ENCODE data around the gene MYEF2.

MYEF2 gene

DNA sequence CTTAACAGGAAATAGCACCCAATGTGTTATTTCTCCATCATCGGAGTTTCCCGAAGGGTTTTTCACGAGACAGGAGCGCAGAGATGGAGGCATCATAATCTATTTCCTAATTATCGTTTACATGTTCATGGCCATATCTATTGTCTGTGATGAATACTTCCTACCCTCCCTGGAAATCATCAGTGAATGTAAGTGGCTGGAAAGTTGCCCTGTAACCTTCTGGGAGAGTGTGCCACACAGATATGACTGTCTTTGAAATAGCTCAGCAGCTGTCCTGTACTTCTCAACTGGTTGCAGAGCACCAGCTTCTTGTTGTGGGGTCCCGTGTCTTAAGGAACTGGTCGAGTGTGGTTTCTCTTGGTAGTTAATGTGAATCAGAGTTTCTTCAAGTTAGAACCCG, 56.2 kb downstream of the MYEF2 start:
- Histone ChIP-seq H3K4me1 (ENCODE audit: insufficient read depth, low read length) (peaks cover 4% of the 10 kb centered on the region; the same call in 1 of the 2 replicates), H3K9me3 (ENCODE audit: control insufficient read depth, insufficient read depth, low read length) (no peaks in the 10 kb centered on the region), H3K36me3 (ENCODE audit: insufficient read depth, low read length) (no peaks in the 10 kb centered on the region), H3K9ac (ENCODE audit: low read depth, low read length) (no peak overlapping the region)

DNA sequence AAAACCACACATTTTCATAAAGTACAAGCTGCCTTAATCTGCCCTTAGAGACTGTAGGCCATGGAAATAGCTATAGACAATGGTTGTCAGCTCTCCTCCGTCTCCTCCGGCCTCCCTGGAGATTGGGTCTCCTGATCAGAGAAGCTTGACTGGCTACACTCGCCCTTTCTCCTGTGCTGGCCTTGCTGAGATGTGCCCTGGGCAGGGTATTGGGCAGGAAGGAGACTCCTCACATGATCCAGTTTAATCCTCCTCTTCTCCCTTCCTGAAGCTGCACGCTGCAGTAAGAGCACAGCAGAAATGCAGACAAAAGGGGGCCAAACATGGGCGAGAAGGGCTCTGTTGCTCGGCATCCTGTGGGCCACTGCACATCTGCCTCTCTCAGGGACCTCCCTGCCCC, 57.4 kb downstream of the MYEF2 start, which contains the start of gene SLC24A5:
TSS of gene SLC24A5 (plus strand) at position 246 of the 400 bp plus-strand sequence. CDS start at position 301, 55 bp downstream.
- Histone ChIP-seq H3K4me1 (ENCODE audit: insufficient read depth, low read length) (peaks cover 4% of the 10 kb centered on the region; the same call in 1 of the 2 replicates), H3K36me3 (ENCODE audit: insufficient read depth, low read length) (no peaks in the 10 kb centered on the region), H3K9me3 (ENCODE audit: control insufficient read depth, insufficient read depth, low read length) (no peaks in the 10 kb centered on the region), H3K9ac (ENCODE audit: low read depth, low read length) (no peak within 1 kb of the TSS)

DNA sequence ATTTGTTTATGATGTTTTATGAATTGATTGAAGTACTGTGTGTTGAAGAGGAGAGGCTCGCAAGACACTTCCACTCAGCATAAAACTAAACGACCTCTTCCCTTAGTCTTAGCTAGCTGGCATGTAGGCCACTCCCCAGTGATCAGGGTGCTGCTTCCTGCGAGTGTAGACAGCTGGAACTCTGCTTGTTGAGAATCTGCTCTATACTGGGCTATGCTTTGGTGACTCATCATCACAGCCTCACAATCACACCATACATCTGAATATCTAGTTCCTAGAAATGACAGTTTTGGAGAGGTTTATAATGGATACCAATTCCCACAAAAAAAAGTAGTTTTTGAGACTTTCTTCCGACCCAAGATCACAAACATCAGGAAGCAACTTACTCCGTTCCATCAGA, 58.8 kb downstream of the MYEF2 start:
- Histone ChIP-seq H3K4me1 (ENCODE audit: insufficient read depth, low read length) (peaks cover 4% of the 10 kb centered on the region; the same call in 1 of the 2 replicates), H3K9me3 (ENCODE audit: control insufficient read depth, insufficient read depth, low read length) (no peaks in the 10 kb centered on the region), H3K36me3 (ENCODE audit: insufficient read depth, low read length) (no peaks in the 10 kb centered on the region), H3K9ac (ENCODE audit: low read depth, low read length) (no peak overlapping the region)

DNA sequence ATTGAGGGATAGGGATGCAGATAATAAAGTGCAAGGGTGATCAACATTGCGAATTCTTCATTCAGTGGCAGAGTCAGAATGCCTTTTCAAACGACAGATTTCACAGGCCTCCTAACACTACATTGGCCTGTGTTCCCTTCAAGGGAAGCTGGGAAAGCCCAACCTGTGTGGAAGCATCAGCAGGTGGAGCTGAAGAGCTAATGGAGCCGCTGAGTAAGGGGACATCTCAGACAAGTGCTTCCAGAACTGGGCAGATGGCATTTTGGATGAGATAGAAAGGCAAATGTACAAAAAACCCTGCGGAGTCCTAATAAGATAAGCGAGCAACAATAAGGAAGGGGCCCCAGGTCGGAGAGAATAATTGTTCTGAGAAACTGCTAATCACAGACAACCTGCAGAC, 65.9 kb downstream of the MYEF2 start:
- no peaks in the 10 kb centered on the region for H3K9me3 ChIP-seq (ENCODE audit: control insufficient read depth, insufficient read depth, low read length)
- no peaks in the 10 kb centered on the region for H3K4me1 ChIP-seq (ENCODE audit: insufficient read depth, low read length)
- no peaks in the 10 kb centered on the region for H3K36me3 ChIP-seq (ENCODE audit: insufficient read depth, low read length)
- H3K9ac ChIP-seq (ENCODE audit: low read depth, low read length) = no peak overlapping the region

DNA sequence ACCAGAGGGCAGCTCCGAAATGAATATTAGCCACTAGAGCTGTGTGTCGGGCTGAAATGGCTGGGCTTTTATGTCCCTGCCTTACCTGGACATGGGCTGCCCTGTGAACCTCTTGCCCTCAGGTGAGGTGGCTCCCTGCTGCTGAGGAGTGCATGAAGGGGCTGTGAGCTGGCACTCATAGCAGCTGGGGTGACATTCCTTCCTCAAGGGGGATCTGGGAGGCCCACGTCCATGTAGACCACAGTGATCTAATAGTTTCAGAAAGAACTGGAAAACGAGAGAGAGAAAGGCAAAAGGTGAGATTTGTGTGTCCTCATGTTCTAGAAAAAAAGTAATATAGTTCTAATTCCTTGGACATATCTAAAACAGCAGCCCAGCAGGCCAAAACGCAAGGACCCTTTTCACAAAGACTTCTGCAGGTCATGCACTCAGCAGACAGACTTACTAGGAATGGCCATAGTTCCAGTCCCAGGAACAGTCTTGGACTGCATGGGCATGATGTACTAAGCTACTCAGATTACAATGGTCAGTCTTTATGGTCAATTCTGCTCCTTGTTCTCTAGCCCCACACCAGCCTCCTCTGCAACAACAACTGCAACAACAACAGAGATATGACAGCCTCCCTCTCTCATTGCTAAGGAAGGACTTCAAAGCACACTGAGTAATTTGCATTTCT, 68.1 kb downstream of the MYEF2 start:
- no peaks in the 10 kb centered on the region for H3K4me1 ChIP-seq (ENCODE audit: insufficient read depth, low read length)
- no peaks in the 10 kb centered on the region for H3K9me3 ChIP-seq (ENCODE audit: control insufficient read depth, insufficient read depth, low read length)
- H3K36me3 ChIP-seq (ENCODE audit: insufficient read depth, low read length) = no peaks in the 10 kb centered on the region
- H3K9ac ChIP-seq (ENCODE audit: low read depth, low read length) = no peak overlapping the region

DNA sequence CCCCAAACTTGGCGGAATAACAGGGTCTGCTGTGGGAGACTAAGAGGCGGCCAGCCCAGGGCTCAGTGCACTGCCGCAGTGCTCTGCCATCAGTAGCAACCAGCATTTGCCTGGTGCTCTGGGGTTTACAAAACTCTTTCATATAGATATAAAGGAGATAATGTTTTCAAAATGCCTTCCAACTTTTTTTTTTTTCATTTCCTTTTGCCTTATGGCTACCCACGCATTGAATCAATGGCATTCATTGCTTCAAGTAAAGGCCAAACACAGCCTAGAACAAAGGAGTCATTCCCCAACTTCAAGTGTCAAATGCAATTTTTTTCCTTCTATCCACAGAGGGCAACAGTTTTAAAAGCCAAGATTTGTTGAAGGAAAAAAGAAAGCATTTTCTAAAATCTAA, 68.9 kb downstream of the MYEF2 start:
- Histone ChIP-seq H3K36me3 (ENCODE audit: insufficient read depth, low read length) (no peaks in the 10 kb centered on the region), H3K9ac (ENCODE audit: low read depth, low read length) (no peak overlapping the region), H3K9me3 (ENCODE audit: control insufficient read depth, insufficient read depth, low read length) (no peaks in the 10 kb centered on the region), H3K4me1 (ENCODE audit: insufficient read depth, low read length) (no peaks in the 10 kb centered on the region)

DNA sequence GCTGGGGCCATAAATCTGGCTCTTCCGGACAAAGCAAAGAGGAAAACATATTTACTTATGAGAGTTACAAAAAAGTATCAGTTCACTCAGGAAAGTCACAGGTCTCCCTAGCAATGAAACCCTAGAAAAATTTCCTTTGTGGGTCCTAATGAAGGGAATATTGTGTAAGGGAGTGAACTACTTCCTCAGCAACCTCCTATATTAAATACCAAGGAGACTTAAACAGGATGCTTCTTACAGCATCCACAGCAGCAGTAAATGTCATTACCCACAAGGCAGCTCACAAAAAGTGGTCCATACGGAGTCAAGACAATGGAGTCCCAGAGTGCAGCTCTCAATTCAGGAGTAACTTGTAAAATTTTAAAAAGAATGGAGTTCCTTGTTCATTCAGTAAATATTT, 72.2 kb downstream of the MYEF2 start:
- Histone ChIP-seq H3K4me1 (ENCODE audit: insufficient read depth, low read length) (no peaks in the 10 kb centered on the region), H3K36me3 (ENCODE audit: insufficient read depth, low read length) (no peaks in the 10 kb centered on the region), H3K9ac (ENCODE audit: low read depth, low read length) (no peak overlapping the region), H3K9me3 (ENCODE audit: control insufficient read depth, insufficient read depth, low read length) (no peaks in the 10 kb centered on the region)

DNA sequence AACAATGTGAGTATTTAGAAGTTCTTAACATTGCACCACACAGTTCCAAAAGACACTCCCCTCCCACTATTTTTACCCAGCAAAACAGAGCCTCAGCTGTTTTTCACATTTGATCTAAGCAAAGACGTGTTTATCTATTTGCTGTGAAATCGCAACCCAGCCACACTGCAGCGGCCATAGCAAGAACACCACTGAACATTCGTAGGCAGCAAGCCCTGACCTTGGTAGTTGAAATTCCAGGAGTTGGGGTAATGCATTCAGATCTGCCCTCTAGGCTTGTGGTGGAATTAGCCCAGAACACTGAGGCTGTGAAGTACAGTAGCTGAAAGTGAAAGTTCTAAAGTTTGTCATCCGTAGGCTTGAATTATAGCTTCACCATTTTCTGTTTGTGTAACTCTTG, 74.4 kb downstream of the MYEF2 start:
- Histone ChIP-seq H3K36me3 (ENCODE audit: insufficient read depth, low read length) (no peaks in the 10 kb centered on the region), H3K9me3 (ENCODE audit: control insufficient read depth, insufficient read depth, low read length) (no peaks in the 10 kb centered on the region)

DNA sequence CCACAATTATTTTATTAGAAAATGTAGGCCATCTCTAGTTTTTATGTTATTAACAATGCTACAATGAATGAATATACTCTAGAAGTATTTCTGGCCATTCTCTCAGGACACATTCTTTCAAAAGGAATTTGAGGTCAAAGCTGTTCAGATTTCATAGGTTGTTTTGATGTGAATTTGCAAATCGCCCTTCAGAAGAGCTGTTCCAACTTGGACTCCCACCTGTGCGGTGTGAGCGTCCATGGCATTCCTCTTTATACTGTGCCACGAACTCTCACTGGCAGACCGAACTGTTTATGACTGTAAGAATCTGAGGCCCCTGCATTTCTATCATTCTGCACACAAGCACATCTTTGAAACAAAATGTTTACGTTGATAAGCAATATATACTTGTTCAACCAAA, 75.9 kb downstream of the MYEF2 start:
- no peaks in the 10 kb centered on the region for H3K9me3 ChIP-seq (ENCODE audit: control insufficient read depth, insufficient read depth, low read length)
- H3K9ac ChIP-seq (ENCODE audit: low read depth, low read length) = no peak overlapping the region
- H3K4me1 ChIP-seq (ENCODE audit: insufficient read depth, low read length) = no peaks in the 10 kb centered on the region
- H3K36me3 ChIP-seq (ENCODE audit: insufficient read depth, low read length) = no peaks in the 10 kb centered on the region

More for the DNA sequence above, 74.4 kb downstream of the MYEF2 start:
- Histone ChIP-seq H3K9ac (ENCODE audit: low read depth, low read length) (no peak overlapping the region), H3K4me1 (ENCODE audit: insufficient read depth, low read length) (no peaks in the 10 kb centered on the region)

DNA sequence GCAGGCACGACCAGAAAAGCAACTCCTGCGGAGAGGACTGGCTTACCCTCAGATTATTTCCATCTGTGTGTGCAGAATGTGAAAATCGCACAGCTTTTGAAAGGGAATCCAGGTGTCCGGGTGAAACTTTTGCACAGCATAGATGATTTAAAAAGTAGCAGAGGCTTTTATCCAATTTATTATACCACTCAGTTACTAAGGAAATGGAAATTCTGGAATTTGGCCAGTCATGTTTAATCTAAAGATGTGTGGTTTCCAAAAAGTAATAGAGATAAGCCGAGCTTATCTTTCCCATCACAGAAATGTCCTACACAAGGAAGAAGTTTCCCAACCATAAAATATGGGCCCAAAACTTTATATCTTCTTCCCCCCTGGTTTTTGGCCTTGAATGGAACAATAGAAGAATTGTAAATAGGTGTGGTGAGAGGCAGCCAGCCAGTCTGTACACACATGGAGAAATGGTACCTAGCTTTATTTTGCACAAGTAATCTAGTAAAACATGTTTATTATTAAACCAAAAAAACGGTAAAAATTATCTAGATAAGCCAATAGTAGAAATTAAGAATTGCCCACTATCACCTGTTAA, 76.6 kb downstream of the MYEF2 start:
- Histone ChIP-seq H3K9ac (ENCODE audit: low read depth, low read length) (no peak overlapping the region), H3K36me3 (ENCODE audit: insufficient read depth, low read length) (no peaks in the 10 kb centered on the region), H3K9me3 (ENCODE audit: control insufficient read depth, insufficient read depth, low read length) (no peaks in the 10 kb centered on the region), H3K4me1 (ENCODE audit: insufficient read depth, low read length) (no peaks in the 10 kb centered on the region)

DNA sequence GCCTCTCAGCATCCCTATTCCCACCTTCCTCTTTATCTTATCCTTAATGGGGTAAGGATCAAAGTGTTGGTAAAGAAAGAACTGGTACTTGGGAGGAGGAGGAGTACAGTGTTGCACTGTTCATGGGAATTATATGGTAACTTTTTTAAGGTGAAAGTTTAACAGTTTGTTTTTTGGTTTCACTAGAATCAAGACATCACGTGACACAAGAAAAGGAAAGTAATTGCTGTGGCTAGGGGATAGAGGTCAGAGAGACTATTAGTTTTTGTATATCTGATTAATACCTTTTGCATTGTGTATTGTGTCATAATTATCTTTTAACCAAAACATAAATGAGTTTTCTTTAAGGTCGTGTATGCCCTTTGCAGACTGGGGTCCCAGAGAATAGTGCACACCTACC, 80.8 kb downstream of the MYEF2 start:
- Histone ChIP-seq H3K9ac (ENCODE audit: low read depth, low read length) (no peak overlapping the region), H3K9me3 (ENCODE audit: control insufficient read depth, insufficient read depth, low read length) (no peaks in the 10 kb centered on the region), H3K36me3 (ENCODE audit: insufficient read depth, low read length) (no peaks in the 10 kb centered on the region), H3K4me1 (ENCODE audit: insufficient read depth, low read length) (no peaks in the 10 kb centered on the region)

DNA sequence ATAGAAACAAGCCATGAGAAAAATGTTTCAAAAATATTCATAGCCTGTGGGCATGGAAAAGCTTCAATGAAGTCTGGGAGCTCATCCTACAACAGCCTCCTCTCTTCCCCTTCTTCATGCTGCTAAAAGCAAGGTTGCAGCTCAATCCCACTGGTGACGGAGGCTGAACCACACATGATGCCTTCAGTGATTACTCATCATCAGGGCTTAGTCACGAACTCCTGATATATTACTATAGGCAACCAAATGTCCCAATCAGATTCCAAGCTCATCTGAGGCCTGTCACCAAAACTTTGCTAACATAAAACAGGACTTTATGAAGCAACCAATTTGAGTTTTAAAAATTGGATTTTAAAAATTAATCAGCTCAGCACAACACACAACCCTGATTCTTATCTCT, 81.3 kb downstream of the MYEF2 start:
- H3K9ac ChIP-seq (ENCODE audit: low read depth, low read length) = no peak overlapping the region
- no peaks in the 10 kb centered on the region for H3K4me1 ChIP-seq (ENCODE audit: insufficient read depth, low read length)
- H3K9me3 ChIP-seq (ENCODE audit: control insufficient read depth, insufficient read depth, low read length) = no peaks in the 10 kb centered on the region
- no peaks in the 10 kb centered on the region for H3K36me3 ChIP-seq (ENCODE audit: insufficient read depth, low read length)

DNA sequence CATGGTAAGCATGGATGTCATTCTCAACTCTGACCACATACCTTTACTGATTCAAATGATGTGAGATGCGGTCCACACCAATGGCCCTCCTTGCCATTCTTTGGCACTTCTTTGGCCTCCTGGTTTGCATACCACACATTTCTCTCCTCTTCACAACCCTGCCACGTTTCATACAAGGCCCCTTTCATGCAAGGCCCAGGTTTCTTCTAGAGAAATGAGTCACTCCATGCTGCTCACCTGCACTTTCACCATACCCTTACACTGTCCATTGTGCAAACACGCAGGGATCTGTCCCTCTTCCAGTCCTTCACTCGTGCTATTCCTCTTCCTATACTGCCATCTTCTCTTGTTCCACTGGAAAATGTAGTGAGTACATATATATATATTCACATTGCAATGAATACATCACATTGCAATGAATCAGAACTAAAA, 81.7 kb downstream of the MYEF2 start:
- Histone ChIP-seq H3K36me3 (ENCODE audit: insufficient read depth, low read length) (no peaks in the 10 kb centered on the region), H3K9me3 (ENCODE audit: control insufficient read depth, insufficient read depth, low read length) (no peaks in the 10 kb centered on the region), H3K9ac (ENCODE audit: low read depth, low read length) (no peak overlapping the region), H3K4me1 (ENCODE audit: insufficient read depth, low read length) (no peaks in the 10 kb centered on the region)

DNA sequence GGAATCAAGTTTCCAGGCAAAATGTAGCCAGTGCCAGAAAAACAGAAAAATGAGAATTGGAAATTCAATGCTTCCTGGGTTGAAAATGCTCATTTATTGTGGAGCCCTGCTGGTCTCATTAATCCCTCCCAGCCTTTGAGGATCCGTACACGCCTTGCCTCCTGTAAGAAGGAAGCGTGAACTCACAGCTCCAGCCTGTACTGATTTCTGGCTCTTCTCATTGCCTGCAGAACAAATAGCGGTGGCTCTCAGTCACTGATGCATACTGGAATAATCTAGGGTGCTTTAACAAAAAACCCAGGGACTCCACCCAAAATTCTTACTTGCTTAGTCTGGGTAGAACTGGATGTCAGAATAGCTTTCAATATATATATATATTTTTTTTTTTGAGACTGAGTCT, 86.6 kb downstream of the MYEF2 start:
- no peak overlapping the region for H3K9ac ChIP-seq (ENCODE audit: low read depth, low read length)

DNA sequence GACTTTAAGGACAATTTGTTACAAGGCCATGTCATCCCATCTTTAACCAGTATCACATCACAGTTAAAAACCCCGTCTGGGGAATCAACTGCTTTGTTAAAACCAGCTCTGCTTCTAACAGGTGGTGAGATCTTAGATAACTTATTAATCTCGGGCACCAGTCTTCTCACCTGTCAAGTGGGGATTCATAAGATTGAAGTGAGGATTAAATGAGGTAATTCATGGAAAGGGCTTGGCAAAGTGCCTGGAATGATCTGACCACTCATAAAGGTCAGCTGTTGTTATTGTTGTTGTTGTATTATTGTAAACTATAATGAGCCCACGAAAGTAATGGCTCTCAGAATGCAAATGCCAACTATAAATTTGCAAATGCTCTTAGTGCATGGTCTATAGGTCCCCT, 87.4 kb downstream of the MYEF2 start:
- Histone ChIP-seq H3K4me1 (ENCODE audit: insufficient read depth, low read length) (no peaks in the 10 kb centered on the region), H3K36me3 (ENCODE audit: insufficient read depth, low read length) (no peaks in the 10 kb centered on the region), H3K9me3 (ENCODE audit: control insufficient read depth, insufficient read depth, low read length) (peaks cover 19% of the 10 kb centered on the region), H3K9ac (ENCODE audit: low read depth, low read length) (no peak overlapping the region)

More for the DNA sequence above, 86.6 kb downstream of the MYEF2 start:
- Histone ChIP-seq H3K4me1 (ENCODE audit: insufficient read depth, low read length) (no peaks in the 10 kb centered on the region), H3K9me3 (ENCODE audit: control insufficient read depth, insufficient read depth, low read length) (peaks cover 12% of the 10 kb centered on the region), H3K36me3 (ENCODE audit: insufficient read depth, low read length) (no peaks in the 10 kb centered on the region)

Measured in ES-I3 (cell line).